Skeletal muscle tissue (tissue), 4 donors: ENCODE results near the gene TMC6. TPM values are rescaled to one million over a fixed set of nuclear protein-coding genes. Genes with fewer than 3 reads are reported as not detected.
"Not testable (repeated sequence)": the region's sequence is repeated elsewhere in the genome, so short reads cannot be mapped to it uniquely, and the experiment has no call there.

Experiments used
- H3K27ac ChIP-seq: one replicate; pipeline ENCODE4 v1.7.0; 2013; ENCODE audit warnings: mild to moderate bottlenecking, low read depth, low read length, inconsistent platforms
- H3K27me3 ChIP-seq, 3 donors: one replicate each; pipeline ENCODE4 v1.7.0; 2013; ENCODE audit warnings: low read length in 3 of 3; ENCODE audit not compliant: control insufficient read depth in 3 of 3, insufficient read depth in 3 of 3
- H3K36me3 ChIP-seq, 3 donors: one replicate each; pipeline ENCODE4 v1.7.0; 2013; ENCODE audit warnings: low read length in 3 of 3; ENCODE audit not compliant: control insufficient read depth in 3 of 3, insufficient read depth in 3 of 3
- H3K4me1 ChIP-seq, 3 donors: one replicate each; pipeline ENCODE4 v1.7.0; 2013; ENCODE audit warnings: low read length in 3 of 3, mild to moderate bottlenecking in 3 of 3; ENCODE audit not compliant: control insufficient read depth in 3 of 3, insufficient read depth in 3 of 3
- H3K4me3 ChIP-seq, 3 donors: one replicate each; pipeline ENCODE4 v1.7.0; 2013; ENCODE audit warnings: low read length in 3 of 3
- H3K9ac ChIP-seq, 3 donors: one replicate each; pipeline ENCODE4 v1.7.0; 2013; ENCODE audit warnings: low read length in 3 of 3, mild to moderate bottlenecking in 3 of 3, moderate library complexity in 2 of 3, low read depth in 1 of 3
- H3K9me3 ChIP-seq, 3 donors: one replicate each; pipeline ENCODE4 v1.7.0; 2013; ENCODE audit warnings: low read length in 3 of 3; ENCODE audit not compliant: control insufficient read depth in 3 of 3
- total RNA-seq: library from RNA; depleted of rRNA; stranded (reverse); fragments of >200 nt; gene quantifications from one replicate; pipeline ENCODE4 v1.2.3, GENCODE V29; 2014
- donor health status: Osteomylitis.

The TMC6 gene
- total RNA-seq, 1 donor from 2014 or later, result 15.7 TPM

DNA sequence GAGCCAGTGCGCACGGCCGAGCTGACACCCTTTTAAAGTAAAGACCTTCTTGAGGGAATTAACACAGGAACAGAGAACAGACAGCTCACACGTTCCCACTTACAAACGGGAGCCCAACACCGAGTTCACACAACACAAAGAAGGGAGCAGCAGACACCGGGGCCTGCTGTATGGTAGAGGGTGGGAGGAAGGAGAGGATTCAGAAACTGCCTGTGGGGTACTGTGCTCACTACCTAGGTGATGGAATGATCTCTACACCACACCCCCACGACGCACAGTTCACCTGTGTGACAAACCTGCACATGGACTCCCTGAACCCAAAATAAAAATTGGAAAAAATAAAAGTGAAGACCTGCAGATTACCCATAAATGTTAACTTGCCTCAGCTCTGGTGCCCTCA, 32.5 kb downstream of the TMC6 start:
- no peak overlapping the region for H3K4me3 ChIP-seq
- H3K4me1 ChIP-seq, result no peaks in the 10 kb centered on the region
- H3K9me3 ChIP-seq, result no peaks in the 10 kb centered on the region
- H3K9ac ChIP-seq, result no peak overlapping the region
- no peaks in the 10 kb centered on the region for H3K27me3 ChIP-seq
- peaks cover 71 to 90% (median 79%) of the 10 kb centered on the region in 3 donors for H3K36me3 ChIP-seq
- H3K27ac ChIP-seq, result no peak overlapping the region

DNA sequence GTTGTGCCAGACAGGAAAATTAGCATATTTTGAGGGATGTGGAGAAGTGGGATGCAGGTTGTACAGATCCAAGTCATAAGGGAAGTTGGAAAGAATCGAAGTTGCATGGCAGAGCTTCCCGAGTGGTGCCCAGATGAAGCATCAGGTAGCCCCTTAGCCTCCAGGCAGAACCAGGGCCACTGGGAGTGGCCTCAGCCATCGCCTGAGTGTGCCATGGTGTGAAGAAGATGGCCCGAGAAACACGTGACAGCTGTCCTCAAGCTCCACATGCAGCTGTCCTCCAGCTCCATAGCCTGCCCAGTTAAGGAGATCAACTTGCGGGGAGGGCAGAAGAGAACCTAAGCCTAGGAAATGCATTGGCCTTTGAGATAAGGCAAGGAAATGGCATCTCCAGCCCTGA, 33.5 kb downstream of the TMC6 start:
- Histone ChIP-seq H3K9ac (no peak overlapping the region), H3K27ac (no peak overlapping the region), H3K27me3 (no peaks in the 10 kb centered on the region), H3K4me3 (no peak overlapping the region), H3K36me3 (peaks cover 70 to 87% (median 80%) of the 10 kb centered on the region in 3 donors), H3K9me3 (no peaks in the 10 kb centered on the region), H3K4me1 (no peaks in the 10 kb centered on the region)

DNA sequence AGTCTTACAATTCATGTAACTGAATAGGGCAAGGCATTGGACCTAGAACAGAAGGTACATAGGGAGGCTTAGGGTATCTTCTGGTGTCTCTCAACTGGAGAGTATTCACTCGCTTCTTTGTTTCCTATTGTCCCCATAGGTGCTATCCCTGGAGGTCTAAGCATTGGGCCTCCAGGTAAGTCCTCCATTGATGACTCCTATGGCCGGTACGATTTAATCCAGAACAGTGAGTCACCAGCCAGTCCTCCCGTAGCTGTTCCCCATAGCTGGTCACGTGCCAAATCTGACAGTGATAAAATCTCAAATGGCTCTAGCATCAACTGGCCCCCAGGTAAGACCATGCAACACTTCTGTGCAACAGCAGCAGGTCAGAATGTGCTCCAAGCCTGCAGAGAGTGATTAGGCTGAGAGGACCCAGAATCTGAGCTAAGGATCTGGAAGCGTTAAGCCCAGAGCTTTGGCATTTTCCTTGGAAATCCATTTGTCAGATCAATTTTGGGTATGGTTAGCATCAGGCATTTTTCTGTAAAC, 35.7 kb downstream of the TMC6 start:
- Histone ChIP-seq H3K4me1 (peaks cover 0 to 6% (median 3%) of the 10 kb centered on the region in 3 donors), H3K36me3 (peaks cover 63 to 80% (median 63%) of the 10 kb centered on the region in 3 donors), H3K27ac (no peak overlapping the region), H3K9ac (no peak overlapping the region), H3K4me3 (no peak overlapping the region), H3K27me3 (no peaks in the 10 kb centered on the region), H3K9me3 (no peaks in the 10 kb centered on the region)

DNA sequence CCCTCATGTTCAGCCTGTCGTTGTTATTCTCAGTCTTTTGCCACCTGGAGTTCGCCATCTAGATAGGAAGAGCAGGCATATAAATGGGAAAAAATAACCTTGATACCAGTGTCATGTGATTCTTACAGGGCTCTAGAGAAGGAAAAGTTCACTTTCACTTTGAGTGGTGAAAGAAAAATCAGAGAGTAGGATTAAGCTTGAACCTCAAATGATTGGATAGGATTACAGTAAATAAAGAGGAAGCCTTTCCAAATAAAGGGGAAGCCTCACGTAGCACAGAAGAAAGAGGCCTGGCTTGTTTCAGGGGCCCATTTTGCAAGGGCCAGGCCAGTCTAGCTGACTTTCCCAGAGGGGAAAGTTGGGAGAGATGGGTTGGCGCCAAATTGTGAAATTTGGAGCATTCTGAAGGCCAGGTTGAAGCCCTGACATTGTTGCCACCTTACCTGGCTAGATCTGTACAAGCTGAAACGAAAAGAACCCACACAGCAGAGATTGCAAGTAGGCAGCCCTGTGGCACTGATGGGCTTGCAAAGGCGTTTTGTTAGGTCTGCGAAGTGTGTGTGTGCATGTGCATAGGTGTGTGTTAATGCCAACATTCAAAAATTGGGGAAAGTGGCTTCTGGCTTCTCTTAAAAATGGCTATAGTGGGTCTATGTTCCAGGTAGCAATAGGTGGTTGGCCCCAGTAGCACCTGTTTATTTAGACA, 38.8 kb downstream of the TMC6 start:
- peak overlapping the region in 2 of 3 donors; percentile 28 to 51 for H3K9ac ChIP-seq
- peaks cover 0 to 6% (median 3%) of the 10 kb centered on the region in 3 donors for H3K4me1 ChIP-seq
- H3K4me3 ChIP-seq, result no peak overlapping the region
- H3K9me3 ChIP-seq, result no peaks in the 10 kb centered on the region
- peak overlapping the region; percentile 16 for H3K27ac ChIP-seq
- H3K27me3 ChIP-seq, result no peaks in the 10 kb centered on the region
- peaks cover 49 to 71% (median 62%) of the 10 kb centered on the region in 3 donors for H3K36me3 ChIP-seq

DNA sequence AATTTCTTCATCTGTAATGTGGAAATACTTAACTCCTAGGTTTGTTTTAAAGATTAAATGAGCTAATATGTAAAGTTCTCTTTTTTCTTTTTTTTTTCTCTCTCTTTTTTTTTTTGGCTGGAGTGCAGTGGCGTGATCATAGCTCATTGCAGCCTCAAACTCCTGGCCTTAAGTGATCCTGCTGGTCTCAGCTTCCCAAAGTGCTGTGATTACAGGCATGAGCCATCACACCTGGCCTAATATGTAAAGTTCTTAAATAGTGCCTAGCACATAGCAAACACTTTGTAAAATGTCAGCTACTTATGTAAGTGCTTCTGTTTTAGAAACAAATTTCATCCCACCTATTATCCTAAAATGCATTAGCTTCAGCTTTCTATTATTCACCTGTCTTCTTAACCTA, 40.0 kb downstream of the TMC6 start:
- no peak overlapping the region for H3K27ac ChIP-seq
- no peaks in the 10 kb centered on the region for H3K27me3 ChIP-seq
- peaks cover 0 to 8% (median 3%) of the 10 kb centered on the region in 3 donors for H3K4me1 ChIP-seq
- H3K4me3 ChIP-seq, result no peak overlapping the region
- H3K9me3 ChIP-seq, result no peaks in the 10 kb centered on the region
- no peak overlapping the region for H3K9ac ChIP-seq
- peaks cover 40 to 65% (median 56%) of the 10 kb centered on the region in 3 donors for H3K36me3 ChIP-seq

DNA sequence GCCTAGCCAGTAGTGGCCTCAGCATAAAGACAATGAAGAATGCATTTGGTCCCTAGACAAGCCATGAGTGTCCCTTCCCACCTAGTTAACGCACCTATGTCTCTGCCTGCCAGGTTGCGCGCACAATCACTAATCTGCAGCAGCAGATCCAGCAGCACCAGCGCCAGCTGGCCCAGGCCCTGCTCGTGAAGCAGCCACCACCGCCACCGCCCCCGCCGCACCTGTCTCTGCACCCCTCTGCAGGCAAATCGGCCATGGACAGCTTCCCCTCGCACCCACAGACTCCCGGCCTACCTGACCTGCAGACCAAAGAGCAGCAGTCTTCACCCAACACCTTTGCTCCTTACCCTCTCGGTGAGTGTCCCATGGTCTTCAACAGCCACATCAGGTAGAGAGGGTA, 41.8 kb downstream of the TMC6 start:
- Histone ChIP-seq H3K27ac (no peak overlapping the region), H3K9ac (no peak overlapping the region), H3K4me1 (peaks cover 6 to 22% (median 6%) of the 10 kb centered on the region in 3 donors), H3K4me3 (no peak overlapping the region), H3K36me3 (peaks cover 32 to 54% (median 45%) of the 10 kb centered on the region in 3 donors), H3K9me3 (no peaks in the 10 kb centered on the region), H3K27me3 (no peaks in the 10 kb centered on the region)

DNA sequence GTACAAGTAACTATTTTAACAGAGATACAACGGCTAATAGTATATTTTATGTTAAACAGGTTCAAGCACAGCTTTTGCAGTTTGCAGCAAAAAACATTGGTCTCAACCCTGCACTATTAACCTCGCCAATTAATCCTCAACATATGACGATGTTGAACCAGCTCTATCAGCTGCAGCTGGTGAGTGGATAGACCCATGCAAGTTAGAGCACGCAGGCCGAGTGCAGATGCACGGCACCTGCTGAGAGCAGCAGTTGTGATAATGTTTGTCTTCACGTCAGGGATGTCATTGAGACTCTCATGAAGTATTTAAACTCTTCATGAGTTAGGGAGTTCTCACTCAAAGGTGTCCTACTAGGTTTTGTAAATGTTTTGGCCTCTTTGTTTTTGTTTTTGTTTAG, 45.6 kb downstream of the TMC6 start:
- H3K27ac ChIP-seq, result peak overlapping the region; percentile 56
- H3K9me3 ChIP-seq, result no peaks in the 10 kb centered on the region
- H3K4me1 ChIP-seq, result peaks cover 3 to 24% (median 11%) of the 10 kb centered on the region in 3 donors

DNA sequence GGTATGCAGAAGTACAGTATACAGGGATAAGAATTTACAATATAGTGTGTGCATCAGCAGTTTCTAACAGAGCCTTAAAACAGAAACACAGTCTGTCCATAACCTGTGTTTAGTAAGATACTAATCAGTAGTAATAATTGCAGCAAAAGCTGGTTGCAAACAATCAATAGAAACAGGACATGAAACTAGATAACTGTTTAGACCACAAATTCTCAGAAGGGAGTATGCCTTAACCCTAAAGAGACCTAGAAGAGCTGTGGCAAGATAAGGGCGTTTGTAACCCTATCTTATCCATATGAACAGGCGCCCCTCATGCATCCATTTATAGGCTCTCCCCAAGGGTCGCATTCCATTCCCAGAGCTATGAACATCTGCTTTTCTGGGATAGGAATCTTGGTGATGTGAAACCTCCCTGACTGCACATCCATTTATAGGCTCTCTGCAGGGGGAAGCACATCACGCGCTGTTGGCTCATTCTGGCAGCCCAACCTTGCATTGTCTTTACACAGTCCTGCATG, 46.1 kb downstream of the TMC6 start:
- not testable (repeated sequence) for H3K27me3 ChIP-seq, H3K9me3 ChIP-seq, H3K4me3 ChIP-seq
- H3K9ac ChIP-seq, result peak overlapping the region in 1 of 3 donors; percentile 55
- peaks cover 37 to 63% (median 48%) of the 10 kb centered on the region in 3 donors for H3K36me3 ChIP-seq
- peak overlapping the region; percentile 56 for H3K27ac ChIP-seq
- peaks cover 3 to 24% (median 11%) of the 10 kb centered on the region in 3 donors for H3K4me1 ChIP-seq

More for the DNA sequence above, 45.6 kb downstream of the TMC6 start:
- Histone ChIP-seq H3K9ac (peak overlapping the region in 1 of 3 donors; percentile 55), H3K4me3 (no peak overlapping the region), H3K36me3 (peaks cover 36 to 63% (median 48%) of the 10 kb centered on the region in 3 donors), H3K27me3 (no peaks in the 10 kb centered on the region)

DNA sequence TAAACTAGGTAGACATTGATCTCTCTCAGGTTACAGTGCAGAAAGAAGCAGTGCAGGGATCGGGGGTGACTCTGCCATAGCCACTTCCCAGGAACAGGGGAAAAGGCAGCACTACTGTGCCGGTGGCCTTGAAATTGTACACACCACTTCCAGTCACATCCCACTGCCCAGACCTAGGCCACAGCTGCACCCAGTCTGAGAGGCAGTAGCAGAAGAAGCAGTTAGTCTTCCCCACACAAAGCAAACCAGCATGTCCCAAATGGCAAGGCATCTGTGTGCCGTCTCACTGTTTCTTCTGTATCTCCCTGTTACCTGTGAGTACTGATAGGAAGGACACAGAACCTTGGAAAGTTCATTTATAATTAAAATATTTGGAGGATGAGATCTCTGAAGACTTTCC, 47.0 kb downstream of the TMC6 start:
- Histone ChIP-seq H3K36me3 (peaks cover 35 to 63% (median 49%) of the 10 kb centered on the region in 3 donors), H3K27ac (peak overlapping the region; percentile 56), H3K9ac (peak overlapping the region in 2 of 3 donors; percentile 30 to 51), H3K4me3 (no peak overlapping the region), H3K27me3 (no peaks in the 10 kb centered on the region), H3K9me3 (no peaks in the 10 kb centered on the region), H3K4me1 (peaks cover 3 to 24% (median 11%) of the 10 kb centered on the region in 3 donors)

DNA sequence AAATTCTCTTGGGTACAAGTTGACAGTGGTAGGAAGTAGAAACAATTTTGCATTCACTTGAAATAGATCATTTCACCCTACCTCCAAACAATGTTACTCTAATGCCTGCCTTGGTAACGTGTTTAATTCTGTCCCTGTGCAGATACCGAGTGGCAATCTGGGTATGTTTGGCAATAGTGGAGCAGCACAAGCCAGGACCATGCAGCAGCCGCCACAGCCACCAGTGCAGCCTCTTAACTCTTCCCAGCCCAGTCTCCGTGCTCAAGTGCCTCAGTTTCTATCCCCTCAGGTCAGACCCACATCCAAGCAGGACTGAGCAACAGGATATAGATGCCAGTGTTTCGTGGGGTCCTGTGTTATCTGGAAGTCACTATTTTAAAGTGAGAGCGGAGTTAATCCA, 49.3 kb downstream of the TMC6 start:
- H3K27ac ChIP-seq, result peak overlapping the region; percentile 31
- no peak overlapping the region for H3K4me3 ChIP-seq
- H3K9me3 ChIP-seq, result no peaks in the 10 kb centered on the region
- no peak overlapping the region for H3K9ac ChIP-seq
- no peaks in the 10 kb centered on the region for H3K27me3 ChIP-seq
- peaks cover 50 to 74% (median 56%) of the 10 kb centered on the region in 3 donors for H3K36me3 ChIP-seq
- peaks cover 3 to 24% (median 11%) of the 10 kb centered on the region in 3 donors for H3K4me1 ChIP-seq
